Measurements from ENCODE around the gene GSTM3.
"Not testable (repeated sequence)": the region's sequence is repeated elsewhere in the genome, so short reads cannot be mapped to it uniquely, and the experiment has no call there.

GRCh38 chr1:109708949-109709348 is 31.9 kb downstream of the GSTM3 start:
- TF ChIP-seq ZNF19 (tag by site-specific recombination; IDR thresholded peaks at IDR 0.05; ENCODE audit: low read depth); ZSCAN23 (tag by site-specific recombination; IDR thresholded peaks at IDR 0.05): not testable (repeated sequence)

Measured in HEK293 (cell line).